GM12801 (cell line): Measurements from ENCODE around the gene TBX15.

Source experiments
- CTCF ChIP-seq: IDR thresholded peaks from one replicate; pipeline ENCODE4 v1.5.1; 2011; ENCODE audit warnings: control low read depth; ENCODE audit not compliant: insufficient read length; ENCODE audit errors: extremely low read depth

Gene TBX15

GRCh38 chr1:118973531-118974137, 14.5 kb downstream of the TBX15 start:
- no peak for TF ChIP-seq CTCF

GRCh38 chr1:118973032-118973431, 15.1 kb downstream of the TBX15 start:
- no peak for TF ChIP-seq CTCF

GRCh38 chr1:118970451-118970850, 17.7 kb downstream of the TBX15 start:
- TF ChIP-seq CTCF: no peak

GRCh38 chr1:118963456-118964430, 24.4 kb downstream of the TBX15 start:
- TF ChIP-seq CTCF: no peak

GRCh38 chr1:118963138-118963455, 25.0 kb downstream of the TBX15 start:
- no peak for TF ChIP-seq CTCF

GRCh38 chr1:118961156-118961555, 27.0 kb downstream of the TBX15 start:
- no peak for TF ChIP-seq CTCF

- TF ChIP-seq CTCF: no peak
Observed at GRCh38 chr1:118960567-118961136, 27.5 kb downstream of the TBX15 start.
